Mucosa of rectum (tissue), 2 donors: ENCODE measurements around the gene ADARB2.
"Not testable (repeated sequence)": the region's sequence is repeated elsewhere in the genome, so short reads cannot be mapped to it uniquely, and the experiment has no call there.

Experiments
- H3K27ac ChIP-seq, 2 donors: one replicate each; pipeline ENCODE4 v1.7.0; 2013; ENCODE audit warnings: inconsistent platforms in 2 of 2, low read depth in 2 of 2, low read length in 2 of 2
- H3K27me3 ChIP-seq, 2 donors: one replicate each; pipeline ENCODE4 v1.7.0; 2013; ENCODE audit warnings: low read length in 2 of 2; ENCODE audit not compliant: control insufficient read depth in 2 of 2, insufficient read depth in 2 of 2
- H3K36me3 ChIP-seq, 2 donors: one replicate each; pipeline ENCODE4 v1.7.0; 2013; ENCODE audit warnings: low read length in 2 of 2; ENCODE audit not compliant: control insufficient read depth in 2 of 2, insufficient read depth in 2 of 2
- H3K4me1 ChIP-seq, 2 donors: one replicate each; pipeline ENCODE4 v1.7.0; 2013; ENCODE audit warnings: low read length in 2 of 2, mild to moderate bottlenecking in 1 of 2; ENCODE audit not compliant: control insufficient read depth in 2 of 2, insufficient read depth in 2 of 2
- H3K4me3 ChIP-seq, 2 donors: one replicate each; pipeline ENCODE4 v1.7.0; 2013; ENCODE audit warnings: low read length in 2 of 2
- H3K9ac ChIP-seq, 2 donors: one replicate each; pipeline ENCODE4 v1.7.0; 2013; ENCODE audit warnings: low read length in 2 of 2, low read depth in 1 of 2, mild to moderate bottlenecking in 1 of 2
- H3K9me3 ChIP-seq, 2 donors: one replicate each; pipeline ENCODE4 v1.7.0; 2013; ENCODE audit warnings: low read length in 2 of 2; ENCODE audit not compliant: control insufficient read depth in 2 of 2
- donor health status: healthy.
- donor health status: Normal muscosa, but diverticular disease.

The ADARB2 gene

DNA sequence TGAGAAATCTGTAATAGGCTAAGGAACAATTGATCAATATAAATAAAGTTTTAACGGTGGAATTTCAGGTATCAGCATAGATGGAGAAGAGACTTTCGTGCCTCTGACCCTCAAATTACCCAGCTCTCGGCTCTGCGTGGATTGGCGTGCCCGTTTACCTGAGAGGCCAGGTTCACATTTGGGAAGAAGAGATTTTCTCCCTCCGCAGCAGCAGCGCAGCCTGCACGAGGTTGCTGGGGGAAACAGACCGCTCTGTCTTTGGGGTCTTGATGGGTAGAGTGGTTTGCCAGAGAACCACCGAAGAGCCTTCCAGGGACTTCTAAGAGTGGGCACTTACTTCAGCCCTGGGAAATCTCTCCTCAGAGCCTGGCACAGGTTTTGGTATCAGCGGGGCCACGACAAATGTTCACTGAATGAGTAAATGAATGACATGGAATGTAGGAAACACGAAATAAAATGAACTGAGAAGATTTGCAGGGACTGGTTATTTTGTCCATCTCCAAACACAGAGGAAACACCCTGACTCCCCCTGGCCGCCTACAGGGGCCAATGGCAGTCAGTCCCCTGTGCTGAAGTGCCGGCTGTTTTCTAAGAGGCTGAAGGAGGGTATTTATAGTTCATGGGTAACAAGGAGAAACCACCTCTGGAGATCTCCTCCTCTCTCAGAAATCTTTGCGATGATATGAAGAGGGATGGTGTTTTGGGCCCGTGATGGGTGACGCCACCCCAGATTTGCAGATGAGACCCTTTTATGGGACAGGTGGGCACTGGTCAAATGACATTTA, 338.5 kb downstream of the ADARB2 start:
- Histone ChIP-seq H3K27me3 (no peaks in the 10 kb centered on the region), H3K9me3 (no peaks in the 10 kb centered on the region), H3K27ac (no peak overlapping the region), H3K4me1 (no peaks in the 10 kb centered on the region), H3K9ac (no peak overlapping the region), H3K36me3 (no peaks in the 10 kb centered on the region), H3K4me3 (no peak overlapping the region)

DNA sequence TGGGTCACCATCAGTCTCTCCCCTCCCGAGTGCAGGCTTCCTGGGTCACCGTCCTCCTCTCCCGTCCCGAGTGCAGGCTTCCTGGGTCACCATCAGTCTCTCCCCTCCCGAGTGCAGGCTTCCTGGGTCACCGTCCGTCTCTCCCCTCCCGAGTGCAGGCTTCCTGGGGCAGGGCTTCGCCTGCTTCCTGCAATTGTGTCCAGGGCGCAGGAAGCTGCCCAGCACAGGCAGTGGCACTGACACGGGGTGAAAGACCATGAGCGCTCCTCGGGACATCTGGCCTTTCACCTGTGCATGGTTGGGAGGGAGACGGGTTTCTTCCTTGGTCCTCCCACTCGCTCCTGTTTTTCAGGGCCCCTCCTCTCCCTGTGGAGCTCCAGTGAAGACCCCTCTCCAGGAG, 339.2 kb downstream of the ADARB2 start:
- not testable (repeated sequence) for H3K4me3 ChIP-seq, H3K27ac ChIP-seq, H3K27me3 ChIP-seq, H3K4me1 ChIP-seq, H3K9me3 ChIP-seq, H3K9ac ChIP-seq, H3K36me3 ChIP-seq

DNA sequence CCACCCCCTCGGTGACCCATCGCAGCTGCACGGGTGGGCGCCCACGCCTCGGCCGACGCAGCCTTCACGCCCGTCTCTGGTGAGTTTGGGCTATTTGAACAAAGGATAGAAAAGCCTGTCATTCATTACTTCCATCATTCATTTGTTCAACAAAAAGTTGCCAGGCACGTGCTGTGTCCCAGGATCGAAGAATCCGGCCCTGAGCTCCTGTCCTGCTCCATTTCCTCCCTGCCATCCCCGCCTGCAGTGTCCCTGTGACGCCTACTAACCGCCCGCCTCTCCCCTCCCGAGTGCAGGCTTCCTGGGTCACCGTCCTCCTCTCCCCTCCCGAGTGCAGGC, 341.1 kb downstream of the ADARB2 start:
- Histone ChIP-seq H3K9me3 (no peaks in the 10 kb centered on the region), H3K36me3 (no peaks in the 10 kb centered on the region), H3K4me3 (no peak overlapping the region), H3K9ac (no peak overlapping the region), H3K27me3 (no peaks in the 10 kb centered on the region), H3K4me1 (no peaks in the 10 kb centered on the region), H3K27ac (no peak overlapping the region)

DNA sequence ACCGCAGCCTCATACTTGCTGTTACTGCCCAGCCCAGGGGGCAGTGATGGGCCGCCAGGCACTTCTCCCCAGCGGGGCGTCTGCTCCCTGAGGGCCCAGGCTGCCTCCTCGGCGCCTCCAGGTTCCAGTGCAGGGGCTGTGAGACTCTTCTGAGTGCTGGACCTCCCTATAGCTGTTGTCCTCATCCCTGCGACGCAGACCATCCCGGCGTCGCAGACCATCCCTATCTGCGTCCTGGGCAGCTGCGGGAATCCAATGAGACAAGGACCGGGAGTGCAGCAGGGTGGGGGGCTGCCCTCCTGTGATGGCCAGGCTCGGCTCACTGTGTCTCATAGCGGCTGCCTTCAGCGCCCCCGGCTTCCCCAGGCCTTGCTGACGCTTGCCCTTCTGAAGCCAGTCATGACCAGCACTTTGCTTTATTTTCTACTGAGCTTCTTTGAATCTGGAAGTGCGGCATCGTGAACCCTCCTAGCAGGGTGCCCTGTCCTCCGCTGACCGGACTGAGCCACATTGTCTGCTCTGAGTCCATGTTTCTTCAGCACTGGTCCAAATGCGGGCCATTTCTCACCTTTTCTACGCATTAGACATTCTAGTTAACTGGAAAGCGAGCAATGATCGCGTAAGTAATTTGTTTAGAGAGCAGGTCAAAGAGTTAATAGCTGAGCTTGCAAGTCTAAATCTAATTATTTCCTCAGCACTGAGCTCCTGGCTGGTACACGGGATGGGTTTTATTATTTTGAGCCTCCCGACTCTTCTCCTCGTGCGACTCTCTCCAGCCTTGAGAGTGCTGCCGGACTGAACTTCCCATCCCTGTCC, 341.6 kb downstream of the ADARB2 start:
- no peaks in the 10 kb centered on the region for H3K36me3 ChIP-seq
- no peaks in the 10 kb centered on the region for H3K9me3 ChIP-seq
- no peak overlapping the region for H3K9ac ChIP-seq
- no peaks in the 10 kb centered on the region for H3K4me1 ChIP-seq
- H3K4me3 ChIP-seq, result no peak overlapping the region
- no peak overlapping the region for H3K27ac ChIP-seq
- H3K27me3 ChIP-seq, result no peaks in the 10 kb centered on the region

DNA sequence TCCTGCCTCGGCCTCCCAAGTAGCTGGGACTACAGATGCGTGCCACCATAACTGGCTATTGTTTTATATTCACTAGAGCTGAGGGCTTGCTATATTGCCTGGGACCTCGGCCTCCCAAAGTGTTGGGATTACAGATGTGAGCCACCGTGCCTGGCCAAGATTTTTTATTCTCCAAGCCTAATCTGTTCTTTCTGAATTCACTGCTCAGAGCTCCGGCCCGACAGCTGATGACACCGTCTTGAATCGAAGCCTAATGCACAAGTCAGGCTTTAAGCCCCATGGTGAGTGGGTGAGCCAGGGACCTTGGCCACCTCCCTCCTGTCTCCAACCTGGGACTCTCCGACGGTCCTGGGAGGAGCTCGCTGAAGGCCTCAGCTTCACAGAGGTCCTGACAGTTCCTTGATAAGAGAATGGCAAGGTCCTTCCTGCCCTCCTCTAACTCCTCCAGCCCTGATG, 342.3 kb downstream of the ADARB2 start:
- no peak overlapping the region for H3K27ac ChIP-seq
- no peaks in the 10 kb centered on the region for H3K27me3 ChIP-seq
- no peak overlapping the region for H3K4me3 ChIP-seq
- H3K9ac ChIP-seq, result no peak overlapping the region
- H3K4me1 ChIP-seq, result no peaks in the 10 kb centered on the region
- H3K36me3 ChIP-seq, result no peaks in the 10 kb centered on the region
- H3K9me3 ChIP-seq, result no peaks in the 10 kb centered on the region

DNA sequence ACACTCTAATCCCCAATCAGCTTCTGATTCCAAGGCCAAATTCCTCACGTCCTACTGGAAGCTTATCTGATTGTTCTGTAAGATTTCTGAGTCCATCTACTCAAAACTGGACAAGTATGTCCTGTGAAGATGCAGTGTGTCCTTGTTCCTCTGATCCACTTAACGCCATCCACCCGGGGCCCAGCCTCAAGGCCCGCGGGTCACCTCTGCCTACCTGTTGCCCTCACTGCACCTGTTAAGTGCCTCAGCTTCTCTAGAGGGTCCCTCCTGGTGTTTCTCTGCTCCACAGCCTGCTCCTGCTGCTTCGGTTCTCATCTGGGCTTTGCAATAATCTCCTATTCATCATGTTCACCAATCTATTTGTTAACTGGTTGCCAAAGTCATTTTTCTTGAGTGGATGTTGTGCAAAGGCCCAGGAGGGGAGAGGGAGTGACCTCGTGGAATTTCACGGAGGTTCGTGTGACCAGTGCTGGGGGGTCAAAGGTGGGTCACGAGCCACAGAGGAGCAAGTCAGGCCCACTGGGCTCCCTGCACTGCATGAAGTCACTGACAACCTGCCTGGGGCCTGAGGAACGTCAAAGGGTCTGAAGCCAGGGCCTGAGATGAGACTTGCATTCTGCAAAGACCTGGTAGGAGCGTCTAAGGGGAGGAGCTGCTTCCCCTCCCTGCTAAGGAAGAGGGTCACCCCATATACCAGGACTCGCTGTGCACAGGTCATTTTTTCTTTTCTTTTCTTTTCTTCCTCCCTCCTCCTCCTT, 343.0 kb downstream of the ADARB2 start:
- H3K4me1 ChIP-seq, result no peaks in the 10 kb centered on the region
- no peaks in the 10 kb centered on the region for H3K27me3 ChIP-seq
- H3K9ac ChIP-seq, result no peak overlapping the region
- H3K27ac ChIP-seq, result no peak overlapping the region
- no peaks in the 10 kb centered on the region for H3K9me3 ChIP-seq
- no peak overlapping the region for H3K4me3 ChIP-seq
- H3K36me3 ChIP-seq, result no peaks in the 10 kb centered on the region

- no peak overlapping the region for H3K9ac ChIP-seq
- H3K36me3 ChIP-seq, result no peaks in the 10 kb centered on the region
- H3K27ac ChIP-seq, result no peak overlapping the region
These were observed 343.8 kb downstream of the ADARB2 start for GRCh38 chr10:1393481-1393880.

DNA sequence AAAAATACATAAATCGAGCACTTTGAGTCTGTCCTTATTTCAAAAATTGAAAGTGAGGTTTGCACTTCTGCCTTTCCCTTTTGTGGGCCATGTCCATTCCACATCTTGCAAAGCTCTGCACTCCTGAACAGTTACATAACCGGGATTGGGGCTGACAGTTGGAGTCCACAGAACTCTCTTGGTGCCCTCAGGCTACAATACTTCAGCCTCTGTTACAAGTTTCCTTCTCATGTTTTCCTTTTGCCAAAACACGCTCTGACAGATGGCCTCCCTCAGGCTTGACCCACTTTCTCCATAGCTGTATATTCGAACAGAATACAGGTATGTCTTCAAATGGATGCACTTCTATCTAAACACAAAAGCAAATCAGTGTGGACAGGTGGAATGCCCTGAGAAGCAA, 345.2 kb downstream of the ADARB2 start:
- no peaks in the 10 kb centered on the region for H3K36me3 ChIP-seq
- H3K4me1 ChIP-seq, result no peaks in the 10 kb centered on the region
- no peaks in the 10 kb centered on the region for H3K9me3 ChIP-seq
- no peak overlapping the region for H3K4me3 ChIP-seq
- no peak overlapping the region for H3K9ac ChIP-seq
- H3K27ac ChIP-seq, result no peak overlapping the region
- H3K27me3 ChIP-seq, result no peaks in the 10 kb centered on the region

More at GRCh38 chr10:1393481-1393880, 343.8 kb downstream of the ADARB2 start:
- no peaks in the 10 kb centered on the region for H3K4me1 ChIP-seq
- H3K27me3 ChIP-seq, result no peaks in the 10 kb centered on the region
- H3K4me3 ChIP-seq, result no peak overlapping the region
- no peaks in the 10 kb centered on the region for H3K9me3 ChIP-seq

GRCh38 chr10:1390200-1390599, 347.1 kb downstream of the ADARB2 start:
- Histone ChIP-seq H3K36me3 (no peaks in the 10 kb centered on the region), H3K4me1 (no peaks in the 10 kb centered on the region), H3K27ac (no peak overlapping the region), H3K4me3 (no peak overlapping the region), H3K9me3 (no peaks in the 10 kb centered on the region), H3K9ac (no peak overlapping the region), H3K27me3 (no peaks in the 10 kb centered on the region)

DNA sequence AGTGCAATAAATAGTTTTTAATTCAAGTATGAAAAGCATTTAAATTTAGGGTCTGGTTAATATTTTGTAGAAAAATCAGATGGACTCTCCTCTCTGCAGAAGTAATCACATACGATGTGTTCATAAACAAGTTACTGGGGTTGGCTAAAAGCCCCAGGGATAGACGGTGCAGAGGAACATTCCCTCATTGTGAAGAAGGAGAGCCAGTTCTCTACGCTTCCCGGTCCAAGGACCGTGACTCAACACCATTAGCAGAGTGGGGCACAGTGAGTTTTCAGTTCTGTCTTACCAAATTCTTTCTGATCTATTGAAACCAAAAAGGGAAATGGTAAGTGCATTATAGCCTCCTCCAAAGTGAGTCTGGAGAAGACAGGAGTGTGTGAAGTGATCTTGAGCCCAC, 353.3 kb downstream of the ADARB2 start:
- Histone ChIP-seq H3K4me1 (no peaks in the 10 kb centered on the region), H3K4me3 (no peak overlapping the region), H3K36me3 (no peaks in the 10 kb centered on the region), H3K9ac (no peak overlapping the region), H3K9me3 (no peaks in the 10 kb centered on the region), H3K27me3 (peaks cover 10 to 12% of the 10 kb centered on the region in 2 donors), H3K27ac (no peak overlapping the region)
